ENCODE results near the gene TLCD3A. TPM values are rescaled to one million over a fixed set of nuclear protein-coding genes. Genes with fewer than 3 reads are reported as not detected.

The TLCD3A gene
- total and polyA plus RNA-seq, 9 of the 15 experiments (the other 6 are each of a cell fraction or from before 2014, with no cell fraction given), result 1.3 to 13.5 (median 7.3) TPM

DNA sequence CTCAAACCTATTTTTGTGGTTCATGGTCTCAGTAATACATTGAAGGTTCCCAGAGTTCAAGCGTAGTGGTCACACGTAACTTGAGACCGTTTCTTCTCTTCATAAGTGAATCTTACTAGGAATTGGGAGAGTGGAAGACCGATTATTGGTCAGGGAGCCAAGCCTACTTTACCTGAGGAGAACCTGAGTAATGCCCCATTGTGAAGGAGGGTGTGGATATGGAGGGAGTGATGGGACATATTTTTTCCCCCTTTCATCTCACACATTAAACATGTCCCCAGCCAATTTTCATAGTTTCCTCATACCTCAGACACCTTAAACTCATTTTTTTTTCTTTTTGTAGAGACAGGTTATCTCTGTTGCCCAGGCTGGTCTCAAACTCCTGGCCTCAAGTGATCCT, 10.7 kb downstream of the TLCD3A start:
- ChIA-PET POLR2A (interaction anchor here (1.2 kb wide), 1 partner anchor 8 kb away, joined by 3 read pairs; no protein-coding TSS in a partner anchor), CTCF (ENCODE audit: low intra/inter-chr PET ratio) (no interaction called here)
- Histone ChIP-seq H3K36me3 (ENCODE audit: control insufficient read depth, insufficient read depth, low read length) (peaks cover 86% of the 10 kb centered on the region), H3K9ac (ENCODE audit: insufficient read depth in 1 of 2, low read depth in 2 of 2, low read length in 2 of 2) (no peak overlapping the region; a peak in 1 of 4 replicates), H3K27ac (ENCODE audit: extremely low read depth, low read depth, low read length) (no peak overlapping the region), H3K4me1 (replicated peaks in 1 of 2; ENCODE audit: control insufficient read depth in 2 of 2, insufficient read depth in 2 of 2, low read length in 2 of 2) (peaks cover 0 to 4% of the 10 kb centered on the region in 2 experiments; a peak in 1 of 5 replicates), H3K4me2 (ENCODE audit: insufficient read depth, low read length) (no peak overlapping the region), H3K79me2 (ENCODE audit: control insufficient read depth, insufficient read depth, low read length) (peaks cover 29% of the 10 kb centered on the region), H3K9me1 (ENCODE audit: control insufficient read depth, insufficient read depth, low read length) (no peaks in the 10 kb centered on the region), H4K20me1 (replicated peaks; ENCODE audit: control insufficient read depth, insufficient read depth, low read length) (peaks cover 15% of the 10 kb centered on the region), H2AFZ (ENCODE audit: low read depth, low read length) (no peak overlapping the region), H3K9me3 (replicated peaks; ENCODE audit: control insufficient read depth, insufficient read depth, low read depth, low read length) (no peaks in the 10 kb centered on the region), H3K27me3 (ENCODE audit: control insufficient read depth in 2 of 2, insufficient read depth in 2 of 2, low read length in 2 of 2) (no peaks in the 10 kb centered on the region), H3K4me3 (no peak overlapping the region)
- in situ Hi-C loops (cut with MboI) (no loop called here), intact Hi-C loops (cut with micrococcal nuclease) (no loop called here)
- DNase-seq (ENCODE audit: extremely low read depth in 1 of 4, low spot score in 3 of 4), result no peak
- WGBS (ENCODE audit: insufficient coverage, low coverage, missing lambda C conversion rate), result 69% methylated on average over 4 of the region's 4 CpGs
- no peak for ATAC-seq
- no TSS peak for BruUV-seq (replicated peaks)
- no peak for FAIRE-seq
- no peak for TF ChIP-seq RFX7 (CRISPR knock-in tag; IDR thresholded peaks at IDR 0.05)
- no peak for TF ChIP-seq RBM15 (IDR thresholded peaks at IDR 0.05; ENCODE audit: insufficient read depth, low read length)
- TF ChIP-seq ZFP1 (CRISPR knock-in tag; IDR thresholded peaks at IDR 0.05), result no peak
- TF ChIP-seq TOE1 (IDR thresholded peaks at IDR 0.05; ENCODE audit: borderline replicate concordance), result no peak
- no peak for TF ChIP-seq TOE1 (CRISPR knock-in tag; IDR thresholded peaks at IDR 0.05; ENCODE audit: borderline replicate concordance, low read depth)
- no peak for TF ChIP-seq NCOR1 (IDR thresholded peaks at IDR 0.05)
- TF ChIP-seq, protein P1, sequence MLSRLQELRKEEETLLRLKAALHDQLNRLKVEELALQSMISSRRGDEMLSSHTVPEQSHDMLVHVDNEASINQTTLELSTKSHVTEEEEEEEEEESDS (CRISPR knock-in tag; IDR thresholded peaks at IDR 0.05), result no peak
- TF ChIP-seq, protein P2, sequence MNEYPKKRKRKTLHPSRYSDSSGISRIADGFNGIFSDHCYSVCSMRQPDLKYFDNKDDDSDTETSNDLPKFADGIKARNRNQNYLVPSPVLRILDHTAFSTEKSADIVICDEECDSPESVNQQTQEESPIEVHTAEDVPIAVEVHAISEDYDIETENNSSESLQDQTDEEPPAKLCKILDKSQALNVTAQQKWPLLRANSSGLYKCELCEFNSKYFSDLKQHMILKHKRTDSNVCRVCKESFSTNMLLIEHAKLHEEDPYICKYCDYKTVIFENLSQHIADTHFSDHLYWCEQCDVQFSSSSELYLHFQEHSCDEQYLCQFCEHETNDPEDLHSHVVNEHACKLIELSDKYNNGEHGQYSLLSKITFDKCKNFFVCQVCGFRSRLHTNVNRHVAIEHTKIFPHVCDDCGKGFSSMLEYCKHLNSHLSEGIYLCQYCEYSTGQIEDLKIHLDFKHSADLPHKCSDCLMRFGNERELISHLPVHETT (CRISPR knock-in tag; conservative IDR thresholded peaks at IDR 0.05 in 1 of 2, IDR thresholded peaks at IDR 0.05 in 1 of 2), result no peak
- TF ChIP-seq, protein P3, sequence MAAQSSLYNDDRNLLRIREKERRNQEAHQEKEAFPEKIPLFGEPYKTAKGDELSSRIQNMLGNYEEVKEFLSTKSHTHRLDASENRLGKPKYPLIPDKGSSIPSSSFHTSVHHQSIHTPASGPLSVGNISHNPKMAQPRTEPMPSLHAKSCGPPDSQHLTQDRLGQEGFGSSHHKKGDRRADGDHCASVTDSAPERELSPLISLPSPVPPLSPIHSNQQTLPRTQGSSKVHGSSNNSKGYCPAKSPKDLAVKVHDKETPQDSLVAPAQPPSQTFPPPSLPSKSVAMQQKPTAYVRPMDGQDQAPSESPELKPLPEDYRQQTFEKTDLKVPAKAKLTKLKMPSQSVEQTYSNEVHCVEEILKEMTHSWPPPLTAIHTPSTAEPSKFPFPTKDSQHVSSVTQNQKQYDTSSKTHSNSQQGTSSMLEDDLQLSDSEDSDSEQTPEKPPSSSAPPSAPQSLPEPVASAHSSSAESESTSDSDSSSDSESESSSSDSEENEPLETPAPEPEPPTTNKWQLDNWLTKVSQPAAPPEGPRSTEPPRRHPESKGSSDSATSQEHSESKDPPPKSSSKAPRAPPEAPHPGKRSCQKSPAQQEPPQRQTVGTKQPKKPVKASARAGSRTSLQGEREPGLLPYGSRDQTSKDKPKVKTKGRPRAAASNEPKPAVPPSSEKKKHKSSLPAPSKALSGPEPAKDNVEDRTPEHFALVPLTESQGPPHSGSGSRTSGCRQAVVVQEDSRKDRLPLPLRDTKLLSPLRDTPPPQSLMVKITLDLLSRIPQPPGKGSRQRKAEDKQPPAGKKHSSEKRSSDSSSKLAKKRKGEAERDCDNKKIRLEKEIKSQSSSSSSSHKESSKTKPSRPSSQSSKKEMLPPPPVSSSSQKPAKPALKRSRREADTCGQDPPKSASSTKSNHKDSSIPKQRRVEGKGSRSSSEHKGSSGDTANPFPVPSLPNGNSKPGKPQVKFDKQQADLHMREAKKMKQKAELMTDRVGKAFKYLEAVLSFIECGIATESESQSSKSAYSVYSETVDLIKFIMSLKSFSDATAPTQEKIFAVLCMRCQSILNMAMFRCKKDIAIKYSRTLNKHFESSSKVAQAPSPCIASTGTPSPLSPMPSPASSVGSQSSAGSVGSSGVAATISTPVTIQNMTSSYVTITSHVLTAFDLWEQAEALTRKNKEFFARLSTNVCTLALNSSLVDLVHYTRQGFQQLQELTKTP (IDR thresholded peaks at IDR 0.05; ENCODE audit: low read depth in 1 of 2, partially characterized antibody in 2 of 2), result no peak
- TF ChIP-seq HCFC1 (IDR thresholded peaks at IDR 0.05; ENCODE audit: low read depth, low read length), result no peak
- no peak for TF ChIP-seq IRF2 (CRISPR knock-in tag; IDR thresholded peaks at IDR 0.05)
- no peak for TF ChIP-seq TRIM24 (IDR thresholded peaks at IDR 0.05)
- TF ChIP-seq, protein P4, sequence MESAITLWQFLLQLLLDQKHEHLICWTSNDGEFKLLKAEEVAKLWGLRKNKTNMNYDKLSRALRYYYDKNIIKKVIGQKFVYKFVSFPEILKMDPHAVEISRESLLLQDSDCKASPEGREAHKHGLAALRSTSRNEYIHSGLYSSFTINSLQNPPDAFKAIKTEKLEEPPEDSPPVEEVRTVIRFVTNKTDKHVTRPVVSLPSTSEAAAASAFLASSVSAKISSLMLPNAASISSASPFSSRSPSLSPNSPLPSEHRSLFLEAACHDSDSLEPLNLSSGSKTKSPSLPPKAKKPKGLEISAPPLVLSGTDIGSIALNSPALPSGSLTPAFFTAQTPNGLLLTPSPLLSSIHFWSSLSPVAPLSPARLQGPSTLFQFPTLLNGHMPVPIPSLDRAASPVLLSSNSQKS (CRISPR knock-in tag; IDR thresholded peaks at IDR 0.05), result no peak
- TF ChIP-seq, protein P5, sequence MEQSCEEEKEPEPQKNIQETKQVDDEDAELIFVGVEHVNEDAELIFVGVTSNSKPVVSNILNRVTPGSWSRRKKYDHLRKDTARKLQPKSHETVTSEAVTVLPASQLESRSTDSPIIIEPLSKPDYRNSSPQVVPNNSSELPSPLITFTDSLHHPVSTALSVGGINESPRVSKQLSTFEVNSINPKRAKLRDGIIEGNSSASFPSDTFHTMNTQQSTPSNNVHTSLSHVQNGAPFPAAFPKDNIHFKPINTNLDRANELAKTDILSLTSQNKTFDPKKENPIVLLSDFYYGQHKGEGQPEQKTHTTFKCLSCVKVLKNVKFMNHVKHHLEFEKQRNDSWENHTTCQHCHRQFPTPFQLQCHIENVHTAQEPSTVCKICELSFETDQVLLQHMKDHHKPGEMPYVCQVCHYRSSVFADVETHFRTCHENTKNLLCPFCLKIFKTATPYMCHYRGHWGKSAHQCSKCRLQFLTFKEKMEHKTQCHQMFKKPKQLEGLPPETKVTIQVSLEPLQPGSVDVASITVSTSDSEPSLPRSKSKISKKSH (CRISPR knock-in tag; IDR thresholded peaks at IDR 0.05), result no peak
- no peak for TF ChIP-seq MCM3 (IDR thresholded peaks at IDR 0.05)

Measured in K562 (cell line).